Activated CD4-positive, CD25-positive, alpha-beta regulatory T cell treated with anti-CD3 and anti-CD28 coated beads, Interleukin-2, amount 50 U/mL, for 16 hours (primary cell): ENCODE results near the gene SPATA2.
"Not testable (repeated sequence)": the region's sequence is repeated elsewhere in the genome, so short reads cannot be mapped to it uniquely, and the experiment has no call there.

Experiments used
- DNase-seq: peaks from one replicate; pipeline ENCODE4 v3.0.0-alpha.2; 2020; ENCODE audit warnings: low read depth, low spot score

The SPATA2 gene

GRCh38 chr20:49885558-49886332, 29.6 kb downstream of the SPATA2 start:
- no peak for DNase-seq

GRCh38 chr20:49883246-49883802, 32.0 kb downstream of the SPATA2 start:
- DNase-seq, result no peak

GRCh38 chr20:49882171-49882970, 33.0 kb downstream of the SPATA2 start:
- DNase-seq, result no peak

- no peak for DNase-seq
Measured at GRCh38 chr20:49880724-49881445, 34.4 kb downstream of the SPATA2 start.

- no peak for DNase-seq
Measured at GRCh38 chr20:49880177-49880576, 35.2 kb downstream of the SPATA2 start.

- DNase-seq, result no peak
Measured at GRCh38 chr20:49878977-49879376, 36.4 kb downstream of the SPATA2 start.

- no peak for DNase-seq
Measured at GRCh38 chr20:49877386-49877921, 37.9 kb downstream of the SPATA2 start.

GRCh38 chr20:49874696-49875095, 40.6 kb downstream of the SPATA2 start:
- DNase-seq, result no peak

GRCh38 chr20:49872056-49872455, 43.3 kb downstream of the SPATA2 start:
- no peak for DNase-seq

GRCh38 chr20:49871391-49871948, 43.9 kb downstream of the SPATA2 start:
- DNase-seq, result no peak

GRCh38 chr20:49870261-49870660, 45.1 kb downstream of the SPATA2 start:
- DNase-seq, result no peak

GRCh38 chr20:49868964-49869363, 46.4 kb downstream of the SPATA2 start:
- DNase-seq, result no peak

GRCh38 chr20:49868538-49868937, 46.8 kb downstream of the SPATA2 start:
- DNase-seq, result no peak

- DNase-seq, result no peak
Measured at GRCh38 chr20:49867453-49868215, 47.7 kb downstream of the SPATA2 start.

GRCh38 chr20:49866051-49866450, 49.3 kb downstream of the SPATA2 start:
- DNase-seq, result no peak

GRCh38 chr20:49865559-49865958, 49.8 kb downstream of the SPATA2 start:
- no peak for DNase-seq

GRCh38 chr20:49863666-49864065, 51.7 kb downstream of the SPATA2 start:
- DNase-seq, result no peak

- no peak for DNase-seq
Measured at GRCh38 chr20:49862607-49863200, 52.6 kb downstream of the SPATA2 start.

GRCh38 chr20:49861232-49861631, 54.1 kb downstream of the SPATA2 start:
- not testable (repeated sequence) for DNase-seq

GRCh38 chr20:49859807-49860206, 55.5 kb downstream of the SPATA2 start:
- DNase-seq, result no peak
